Coronary artery (tissue), 2 donors: ENCODE data around the gene MCEMP1.

Experiments used
- DNase-seq: peaks from one replicate; pipeline ENCODE4 v3.0.0-alpha.2; 2017; ENCODE audit warnings: low spot score
- H3K27ac ChIP-seq, 2 donors: fragments of 200-600 bp; sonication (generic); one replicate each; pipeline ENCODE4 v1.5.1; 2016 to 2019
- H3K4me3 ChIP-seq: fragments of 200-600 bp; sonication (generic); 2 replicates; pipeline ENCODE4 v1.5.1; 2016; ENCODE audit warnings: mild to moderate bottlenecking, moderate library complexity
- TF ChIP-seq, protein P1 (sequence below): fragments of 200-600 bp; sonication (generic); IDR thresholded peaks from one replicate; pipeline ENCODE4 v1.5.1; 2019; ENCODE audit warnings: antibody characterized with exemption

Gene MCEMP1

DNA sequence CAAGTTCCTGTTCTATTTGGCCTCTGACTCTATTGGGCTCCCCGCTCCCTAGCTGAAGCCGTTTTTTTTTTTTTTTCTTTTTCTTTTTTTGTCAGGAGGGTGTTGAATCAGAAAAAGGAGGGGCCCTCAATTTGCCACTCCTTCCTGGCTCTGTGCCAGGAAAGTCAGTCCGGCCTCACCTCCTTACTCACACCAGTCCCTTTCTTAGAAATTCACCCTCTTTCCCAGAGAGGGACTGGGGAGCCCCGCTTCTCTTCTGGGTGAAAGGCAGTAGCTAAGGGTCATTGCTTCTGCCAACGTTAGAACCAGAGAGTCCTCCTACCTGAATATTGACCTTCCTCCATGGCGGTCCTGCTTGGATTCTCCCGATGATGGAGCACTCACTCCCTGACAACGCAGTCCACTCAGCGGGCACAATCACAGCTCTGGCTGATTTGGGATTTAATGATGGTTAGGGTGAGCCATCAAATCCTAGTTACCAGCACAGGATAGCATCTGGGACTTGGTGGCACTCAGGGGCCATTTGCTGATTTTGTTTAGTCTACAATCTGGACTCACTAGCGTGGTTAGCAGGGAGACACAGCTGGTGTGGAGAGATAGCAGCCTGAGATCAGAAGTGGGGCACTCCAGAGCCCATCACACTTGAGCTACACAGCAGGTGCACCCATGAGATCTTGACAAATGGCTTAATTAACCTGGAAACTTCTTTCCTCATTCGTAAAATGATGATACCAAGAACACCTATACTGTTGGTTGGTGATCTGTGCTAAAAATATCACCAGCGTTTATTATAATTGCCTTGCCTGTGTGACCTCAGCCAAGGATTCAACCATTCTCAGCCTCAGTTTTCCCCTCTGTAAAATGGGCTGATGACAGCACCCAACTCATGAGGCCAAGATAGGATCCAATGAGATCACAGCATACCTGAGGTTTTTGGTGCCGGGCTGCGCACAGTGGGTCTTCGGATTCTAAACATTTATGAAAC is 22.8 kb downstream of the MCEMP1 start:
- no peak overlapping the region for H3K27ac ChIP-seq
- no peak for DNase-seq
- TF ChIP-seq, protein P1, sequence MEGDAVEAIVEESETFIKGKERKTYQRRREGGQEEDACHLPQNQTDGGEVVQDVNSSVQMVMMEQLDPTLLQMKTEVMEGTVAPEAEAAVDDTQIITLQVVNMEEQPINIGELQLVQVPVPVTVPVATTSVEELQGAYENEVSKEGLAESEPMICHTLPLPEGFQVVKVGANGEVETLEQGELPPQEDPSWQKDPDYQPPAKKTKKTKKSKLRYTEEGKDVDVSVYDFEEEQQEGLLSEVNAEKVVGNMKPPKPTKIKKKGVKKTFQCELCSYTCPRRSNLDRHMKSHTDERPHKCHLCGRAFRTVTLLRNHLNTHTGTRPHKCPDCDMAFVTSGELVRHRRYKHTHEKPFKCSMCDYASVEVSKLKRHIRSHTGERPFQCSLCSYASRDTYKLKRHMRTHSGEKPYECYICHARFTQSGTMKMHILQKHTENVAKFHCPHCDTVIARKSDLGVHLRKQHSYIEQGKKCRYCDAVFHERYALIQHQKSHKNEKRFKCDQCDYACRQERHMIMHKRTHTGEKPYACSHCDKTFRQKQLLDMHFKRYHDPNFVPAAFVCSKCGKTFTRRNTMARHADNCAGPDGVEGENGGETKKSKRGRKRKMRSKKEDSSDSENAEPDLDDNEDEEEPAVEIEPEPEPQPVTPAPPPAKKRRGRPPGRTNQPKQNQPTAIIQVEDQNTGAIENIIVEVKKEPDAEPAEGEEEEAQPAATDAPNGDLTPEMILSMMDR, result no peak
- no peak overlapping the region for H3K4me3 ChIP-seq

DNA sequence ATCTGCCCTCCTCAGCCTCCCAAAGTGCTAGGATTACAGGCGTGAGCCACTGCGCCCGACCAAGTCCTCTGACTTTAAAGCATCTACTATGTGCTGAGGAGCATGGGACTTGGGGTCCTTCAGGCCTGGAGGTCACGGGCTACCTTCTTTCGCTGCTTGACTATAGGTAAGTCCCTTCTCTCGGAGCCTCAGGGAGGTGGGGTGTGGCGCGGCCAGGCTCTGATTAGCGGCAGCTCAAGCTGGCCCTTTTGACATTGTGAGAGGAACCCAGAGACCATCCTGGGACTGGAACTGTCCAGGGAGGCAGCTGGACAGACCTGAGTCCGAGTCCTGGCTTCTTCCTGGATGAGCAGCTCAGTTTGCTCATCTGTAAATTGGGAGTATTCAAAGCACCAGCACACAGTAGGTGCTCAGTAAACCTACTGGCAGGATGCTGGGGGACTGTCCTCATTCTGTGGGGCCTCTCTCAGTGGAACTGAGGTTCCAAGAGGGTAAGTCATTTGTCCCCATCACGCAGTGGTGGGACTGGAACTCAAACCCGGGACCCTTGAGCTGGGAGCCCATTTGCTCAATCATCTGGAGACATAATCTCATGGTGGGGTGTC is 24.3 kb downstream of the MCEMP1 start:
- no peak overlapping the region for H3K27ac ChIP-seq
- TF ChIP-seq, protein P1, result no peak
- DNase-seq, result no peak
- H3K4me3 ChIP-seq, result no peak overlapping the region

DNA sequence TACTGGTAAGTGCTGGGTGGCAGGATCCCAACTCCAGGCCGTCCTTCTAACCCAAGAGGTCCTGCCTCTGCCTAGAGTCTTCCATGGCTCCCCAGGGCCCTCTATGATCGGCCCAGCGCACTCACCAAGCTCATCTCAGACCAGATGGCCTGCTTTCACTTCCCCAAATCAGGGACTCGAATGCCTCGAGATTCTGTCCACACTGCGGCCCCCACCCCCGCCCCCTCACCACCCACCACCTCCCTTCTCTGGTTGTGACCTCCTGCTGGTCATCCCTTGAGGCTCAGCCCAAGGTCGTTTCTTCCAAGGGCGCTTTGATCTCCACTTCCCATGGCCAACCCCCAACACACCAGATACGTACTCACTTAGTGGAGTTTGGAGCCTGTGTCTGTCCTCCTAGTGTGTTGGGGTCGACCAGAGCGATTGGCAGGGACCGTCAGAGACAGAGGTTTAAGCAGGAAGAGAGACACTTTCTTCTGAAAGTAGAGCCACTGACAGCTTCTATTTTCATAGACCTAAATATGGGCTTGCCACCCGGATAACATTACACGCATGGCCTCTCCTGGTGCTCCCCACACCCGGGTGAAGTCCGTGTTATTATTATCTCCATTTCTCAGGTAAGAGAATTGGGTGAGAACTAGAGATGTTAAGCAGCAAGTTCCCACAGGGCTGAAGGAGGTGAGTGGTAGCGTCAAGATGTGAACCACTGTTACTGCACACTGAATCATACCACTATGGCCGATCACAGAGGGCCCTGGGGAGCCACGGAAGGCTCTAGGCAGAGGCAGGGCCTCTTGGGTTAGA is 25.0 kb downstream of the MCEMP1 start, which contains the start of gene FCER2:
FCER2 (minus strand) TSS at position 478 of the 804 bp plus-strand sequence. CDS start 2,371 bp downstream, outside the sequence.
- Histone ChIP-seq H3K4me3 (no peak within 1 kb of the TSS), H3K27ac (no peak within 1 kb of the TSS)
- DNase-seq, result no peak
- TF ChIP-seq, protein P1, result no peak

DNA sequence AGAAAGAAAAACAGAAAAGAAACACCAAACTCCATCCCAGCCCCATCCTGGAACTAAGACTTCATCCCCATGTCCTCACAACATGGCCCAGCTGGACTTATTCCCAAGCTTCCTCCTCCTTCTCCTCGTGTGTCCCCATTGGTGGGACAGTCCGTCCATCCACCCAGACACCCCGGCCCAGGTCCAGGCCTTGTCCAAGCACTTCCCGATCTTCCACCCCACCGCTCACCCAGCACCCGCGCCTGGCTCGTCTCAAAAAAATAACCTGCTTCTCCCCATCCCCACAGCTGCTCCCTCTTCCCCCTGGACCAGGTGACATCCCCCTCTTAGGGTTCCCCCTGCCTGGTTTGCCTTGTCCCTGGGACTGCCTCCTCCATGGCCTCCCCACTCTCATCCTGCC is 26.4 kb downstream of the MCEMP1 start:
- H3K4me3 ChIP-seq, result no peak overlapping the region
- no peak overlapping the region for H3K27ac ChIP-seq
- DNase-seq, result no peak
- TF ChIP-seq, protein P1, result no peak

DNA sequence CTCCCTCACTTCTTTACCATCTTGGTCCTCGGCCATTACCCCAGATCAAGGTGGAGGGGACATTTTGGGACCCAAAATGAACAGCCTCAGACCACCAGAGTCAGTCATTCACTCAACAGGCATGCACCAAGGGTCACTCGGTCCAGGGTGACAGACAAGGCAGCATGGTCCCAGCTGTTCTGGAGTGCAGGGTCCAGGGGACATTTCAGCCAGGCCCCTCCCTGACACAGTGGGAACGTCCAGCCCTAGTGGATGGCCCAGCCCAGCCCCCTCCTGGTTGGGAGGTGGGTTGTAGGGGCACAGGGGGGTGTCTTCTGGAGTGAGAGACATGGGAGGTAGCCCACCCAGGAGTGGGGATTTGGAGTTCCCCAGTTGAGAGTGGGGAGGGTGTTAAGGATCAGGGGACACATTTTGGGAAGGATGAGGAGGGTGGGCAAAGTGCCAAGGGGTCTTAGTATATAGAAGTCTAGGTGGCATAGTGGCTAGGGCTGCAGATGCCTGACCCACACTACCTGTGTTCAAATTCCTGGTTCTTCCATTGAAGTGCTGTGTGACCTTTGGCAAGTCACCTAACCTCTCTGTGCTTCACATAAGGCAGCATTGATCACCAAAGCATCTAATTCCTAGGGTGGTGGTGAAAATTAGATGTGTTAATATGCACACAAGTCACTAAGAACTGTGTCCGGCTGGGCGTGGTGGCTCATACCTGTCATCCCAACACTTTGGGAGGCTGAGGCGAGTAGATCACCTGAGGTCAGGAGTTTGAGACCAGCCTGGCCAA is 27.6 kb downstream of the MCEMP1 start:
- TF ChIP-seq, protein P1, result no peak
- H3K4me3 ChIP-seq, result no peak overlapping the region
- no peak overlapping the region for H3K27ac ChIP-seq
- no peak for DNase-seq
